ENCODE measurements around the gene SECTM1.
"Not testable (repeated sequence)": the region's sequence is repeated elsewhere in the genome, so short reads cannot be mapped to it uniquely, and the experiment has no call there.

The SECTM1 gene

DNA sequence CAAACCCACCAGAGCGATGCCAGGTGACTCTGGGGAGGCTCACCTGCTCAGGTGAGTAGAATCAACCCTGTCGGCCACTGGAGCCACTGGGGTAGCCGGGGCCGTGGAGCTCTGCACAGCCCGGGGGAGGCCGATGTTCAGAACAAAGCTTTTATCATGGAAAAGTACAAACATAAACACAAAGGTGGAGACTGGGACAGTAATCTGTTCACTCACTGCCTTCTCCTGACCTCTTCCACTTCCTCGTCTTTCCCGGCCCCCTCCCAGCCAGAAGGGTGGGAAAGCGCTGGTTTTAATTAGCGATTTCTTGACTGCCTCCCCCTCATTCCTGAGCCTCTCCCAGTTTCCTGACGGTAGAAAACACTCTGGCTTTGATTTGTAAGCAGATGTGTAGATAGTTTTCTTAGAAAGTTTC, 15.7 kb upstream of the SECTM1 start:
- DNase-seq (ENCODE audit: low read depth in 4 of 4, low spot score in 1 of 4), result no peak

DNA sequence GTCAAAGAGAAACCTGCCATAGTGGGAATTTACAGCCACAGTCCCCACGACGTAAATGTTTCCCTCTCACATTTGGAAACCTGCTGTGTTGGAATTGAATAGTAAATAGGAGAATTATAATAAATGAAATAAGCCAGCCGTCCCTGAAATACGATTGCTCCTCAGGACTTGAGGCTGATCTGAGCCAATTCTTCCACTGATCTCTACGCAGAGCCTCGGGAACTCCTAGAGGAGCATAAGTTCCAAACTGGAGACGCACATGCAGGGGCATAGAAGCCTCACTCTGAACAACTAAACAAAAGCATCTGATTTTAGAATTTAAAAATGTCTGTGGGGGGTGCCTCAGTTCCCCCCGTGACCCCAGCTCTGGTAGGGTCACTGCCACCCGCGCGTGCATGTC, 15.3 kb upstream of the SECTM1 start:
- no peak for DNase-seq (ENCODE audit: low read depth in 4 of 4, low spot score in 1 of 4)

DNA sequence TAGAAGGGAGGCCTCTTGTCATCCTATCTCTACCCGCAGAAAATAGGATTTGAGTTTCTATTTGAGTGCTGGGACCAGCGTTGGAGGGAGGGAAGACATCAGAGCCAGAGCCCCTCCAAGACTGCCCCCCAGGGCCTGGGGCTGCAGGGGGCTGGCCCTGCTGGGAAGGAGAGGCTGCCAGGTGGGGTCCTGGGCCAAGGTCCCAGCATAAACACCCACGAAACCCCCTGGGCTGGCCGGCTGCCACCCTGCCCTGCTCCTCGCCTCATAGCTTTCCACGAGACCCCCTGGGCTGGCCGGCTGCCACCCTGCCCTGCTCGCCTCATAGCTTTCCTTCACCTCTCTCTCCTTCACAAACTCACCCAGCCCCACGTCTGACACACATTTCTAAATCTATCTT, 14.9 kb upstream of the SECTM1 start:
- DNase-seq (ENCODE audit: low read depth in 4 of 4, low spot score in 1 of 4), result no peak

DNA sequence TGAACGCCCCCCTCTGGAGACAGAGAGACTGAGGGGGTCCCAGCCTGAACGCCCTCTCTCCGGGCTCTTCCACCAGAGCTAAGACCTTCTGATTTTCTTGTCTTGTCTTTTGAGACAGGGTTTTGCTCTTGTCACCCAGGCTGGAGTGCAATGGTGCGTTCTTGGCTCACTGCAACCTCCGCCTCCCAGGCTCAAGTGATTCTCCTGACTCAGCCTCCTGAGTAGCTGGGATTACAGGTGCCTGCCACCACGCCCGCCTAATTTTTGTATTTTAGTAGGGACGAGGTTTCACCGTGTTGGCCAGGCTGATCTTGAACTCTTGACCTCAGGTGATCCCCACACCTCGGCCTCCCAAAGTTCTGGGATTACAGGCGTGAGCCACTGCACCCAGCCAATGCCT, 14.4 kb upstream of the SECTM1 start:
- DNase-seq (ENCODE audit: low read depth in 4 of 4, low spot score in 1 of 4), result not testable (repeated sequence)

GRCh38 chr17:82346342-82347300, 13.1 kb upstream of the SECTM1 start:
- DNase-seq (ENCODE audit: low read depth in 4 of 4, low spot score in 1 of 4), result no peak

- no peak for DNase-seq (ENCODE audit: low read depth in 4 of 4, low spot score in 1 of 4)
Measured at GRCh38 chr17:82345151-82345976, 11.8 kb upstream of the SECTM1 start.

- DNase-seq (ENCODE audit: low read depth in 4 of 4, low spot score in 1 of 4), result no peak
Measured at GRCh38 chr17:82344175-82344907, 10.8 kb upstream of the SECTM1 start.

DNA sequence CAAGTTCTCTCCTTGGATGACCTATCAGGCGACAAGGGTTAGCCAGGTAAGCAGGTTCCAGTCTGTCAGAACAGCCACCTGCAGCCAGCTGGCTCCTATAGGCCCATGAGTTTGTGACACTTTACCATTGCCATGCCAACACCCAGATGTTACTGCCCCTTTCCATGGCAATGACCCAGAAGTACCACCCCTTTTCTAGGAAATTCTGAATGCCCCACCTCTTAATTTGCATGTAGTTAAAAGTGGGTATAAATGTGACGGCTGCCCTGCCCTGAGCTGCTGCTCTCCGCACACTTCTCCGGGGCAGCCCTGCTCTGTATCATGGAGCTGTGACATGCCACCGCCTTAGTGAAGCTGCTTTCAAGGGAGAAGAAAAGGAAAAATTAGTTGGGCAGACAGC, 10.0 kb upstream of the SECTM1 start:
- DNase-seq (ENCODE audit: low read depth in 4 of 4, low spot score in 1 of 4), result no peak

DNA sequence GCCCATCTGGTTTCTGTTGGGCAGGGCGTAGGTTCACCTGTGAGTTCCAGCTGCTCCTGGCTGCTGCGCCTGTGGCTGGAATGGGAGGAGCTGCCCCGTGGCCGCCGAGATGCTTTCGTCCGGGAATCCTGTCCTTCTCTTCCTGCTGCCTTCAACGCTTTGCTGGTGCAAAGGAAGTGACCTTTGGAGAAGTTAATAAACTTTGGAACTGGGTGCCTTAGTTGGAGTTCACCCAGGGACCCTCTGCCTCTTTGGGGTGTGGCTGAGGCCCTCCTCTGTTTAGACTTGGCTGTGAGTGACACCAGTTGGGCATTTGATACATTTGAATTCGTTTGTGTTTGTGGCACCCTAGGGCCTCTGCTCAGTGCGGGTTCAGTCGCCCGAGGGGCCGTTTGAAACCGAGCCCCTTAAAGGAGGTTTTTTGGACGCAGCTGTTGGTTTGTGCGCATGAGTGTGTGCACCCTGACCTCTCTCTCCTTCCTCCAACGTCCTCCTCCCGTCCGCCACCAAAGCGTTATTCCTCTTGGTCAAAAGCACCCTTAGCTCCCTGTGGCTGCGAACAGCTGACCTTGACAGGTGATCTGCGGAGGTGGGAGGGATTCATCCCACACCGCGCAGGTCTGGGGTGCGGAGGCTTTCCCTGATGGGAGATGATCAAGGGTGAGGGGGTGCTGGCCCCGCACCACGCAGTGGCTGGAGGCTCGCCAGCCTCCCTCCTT, 9.0 kb upstream of the SECTM1 start:
- no peak for DNase-seq (ENCODE audit: low read depth in 4 of 4, low spot score in 1 of 4)

DNA sequence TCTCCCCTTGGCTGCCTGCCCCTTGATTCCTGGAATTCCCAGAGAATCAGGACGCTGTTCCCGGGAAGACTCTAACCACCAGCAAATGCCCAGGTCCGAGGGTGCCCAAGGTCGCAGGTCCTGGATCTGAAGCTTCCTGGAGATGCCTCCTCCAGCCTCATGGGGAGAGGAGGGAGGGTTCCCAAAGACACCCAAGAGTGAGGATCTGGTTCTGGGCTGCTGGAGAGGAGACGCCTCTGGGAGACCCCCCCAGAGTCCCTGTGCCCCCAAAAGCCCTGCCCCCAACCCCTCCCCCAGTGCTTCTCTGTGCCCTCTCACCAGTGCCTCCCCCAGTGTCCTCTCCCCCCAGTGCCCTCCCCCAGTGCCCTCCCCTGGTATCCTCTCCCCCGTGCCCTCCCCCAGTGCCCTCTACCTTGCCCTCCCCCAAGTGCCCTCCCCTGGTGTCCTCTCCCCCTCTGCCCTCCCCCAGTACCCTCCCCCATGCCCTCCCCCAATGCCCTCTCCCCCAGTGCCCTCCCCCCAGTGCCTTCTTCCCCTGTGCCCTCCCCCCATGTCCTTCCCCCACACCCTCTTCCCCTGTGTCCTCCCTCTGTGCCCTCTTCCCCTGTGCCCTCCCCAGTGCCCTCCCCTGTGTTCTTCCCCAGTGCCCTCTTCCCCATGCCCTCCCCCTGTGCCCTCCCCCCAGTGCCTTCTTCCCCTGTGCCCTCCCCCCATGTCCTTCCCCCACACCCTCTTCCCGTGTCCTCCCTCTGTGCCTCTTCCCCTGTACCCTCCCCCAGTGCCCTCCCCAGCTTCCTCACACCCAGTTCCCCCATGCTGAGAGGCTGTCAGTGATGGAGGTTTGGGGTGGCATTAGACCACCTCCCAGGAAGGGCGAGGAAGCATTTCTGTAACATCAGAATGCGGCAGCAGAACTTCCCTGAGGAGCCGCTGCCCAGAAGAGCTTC, 6.3 kb upstream of the SECTM1 start:
- DNase-seq (ENCODE audit: low read depth in 4 of 4, low spot score in 1 of 4), result no peak

- no peak for DNase-seq (ENCODE audit: low read depth in 4 of 4, low spot score in 1 of 4)
Measured at GRCh38 chr17:82338858-82339633, 5.5 kb upstream of the SECTM1 start.

DNA sequence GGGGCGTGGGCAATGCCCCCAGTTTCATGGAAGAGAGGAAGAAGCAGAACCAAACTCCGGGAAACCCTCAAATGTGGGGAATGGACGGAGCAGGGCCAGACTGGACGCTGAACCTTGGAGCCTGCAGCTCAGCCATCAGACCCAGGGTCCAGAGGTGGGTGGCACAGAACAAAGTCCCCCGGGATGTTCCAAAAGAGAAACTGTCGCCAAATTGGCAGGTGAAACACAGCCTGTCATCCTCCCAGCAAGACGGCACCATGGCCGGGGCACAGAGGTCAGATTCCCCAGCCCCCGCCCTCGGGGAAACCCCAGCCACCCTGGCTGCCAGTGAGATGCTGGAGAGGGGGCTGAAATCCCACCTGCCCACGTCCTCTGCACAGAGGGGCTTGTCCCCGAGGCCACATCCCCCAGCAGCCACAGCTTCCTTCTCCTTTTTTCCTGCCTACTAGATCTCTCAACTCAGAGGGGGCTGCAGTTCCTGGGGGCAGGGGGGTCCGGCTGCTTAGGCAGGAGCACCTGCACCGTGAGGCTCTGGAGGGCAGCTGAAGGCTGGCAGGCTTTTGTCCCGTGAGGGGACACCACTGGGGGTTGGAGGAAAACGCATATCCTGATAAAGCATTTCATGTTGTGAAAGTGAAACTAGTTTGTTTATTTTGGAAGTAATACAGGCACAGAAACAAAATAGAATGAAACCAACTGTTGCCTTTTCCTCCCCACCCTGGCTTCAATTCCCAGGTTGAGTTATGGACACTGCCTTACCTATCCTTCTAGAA, 1.2 kb upstream of the SECTM1 start:
- no peak for DNase-seq (ENCODE audit: low read depth in 4 of 4, low spot score in 1 of 4)

- no peak for DNase-seq (ENCODE audit: low read depth in 4 of 4, low spot score in 1 of 4)
Measured at GRCh38 chr17:82334204-82334621, 647 bp upstream of the SECTM1 start.

GRCh38 chr17:82332669-82333278, 792 bp downstream of the SECTM1 start:
- DNase-seq (ENCODE audit: low read depth in 4 of 4, low spot score in 1 of 4), result no peak

- DNase-seq (ENCODE audit: low read depth in 4 of 4, low spot score in 1 of 4), result no peak
Measured at GRCh38 chr17:82331345-82331939, 2.1 kb downstream of the SECTM1 start.

DNA sequence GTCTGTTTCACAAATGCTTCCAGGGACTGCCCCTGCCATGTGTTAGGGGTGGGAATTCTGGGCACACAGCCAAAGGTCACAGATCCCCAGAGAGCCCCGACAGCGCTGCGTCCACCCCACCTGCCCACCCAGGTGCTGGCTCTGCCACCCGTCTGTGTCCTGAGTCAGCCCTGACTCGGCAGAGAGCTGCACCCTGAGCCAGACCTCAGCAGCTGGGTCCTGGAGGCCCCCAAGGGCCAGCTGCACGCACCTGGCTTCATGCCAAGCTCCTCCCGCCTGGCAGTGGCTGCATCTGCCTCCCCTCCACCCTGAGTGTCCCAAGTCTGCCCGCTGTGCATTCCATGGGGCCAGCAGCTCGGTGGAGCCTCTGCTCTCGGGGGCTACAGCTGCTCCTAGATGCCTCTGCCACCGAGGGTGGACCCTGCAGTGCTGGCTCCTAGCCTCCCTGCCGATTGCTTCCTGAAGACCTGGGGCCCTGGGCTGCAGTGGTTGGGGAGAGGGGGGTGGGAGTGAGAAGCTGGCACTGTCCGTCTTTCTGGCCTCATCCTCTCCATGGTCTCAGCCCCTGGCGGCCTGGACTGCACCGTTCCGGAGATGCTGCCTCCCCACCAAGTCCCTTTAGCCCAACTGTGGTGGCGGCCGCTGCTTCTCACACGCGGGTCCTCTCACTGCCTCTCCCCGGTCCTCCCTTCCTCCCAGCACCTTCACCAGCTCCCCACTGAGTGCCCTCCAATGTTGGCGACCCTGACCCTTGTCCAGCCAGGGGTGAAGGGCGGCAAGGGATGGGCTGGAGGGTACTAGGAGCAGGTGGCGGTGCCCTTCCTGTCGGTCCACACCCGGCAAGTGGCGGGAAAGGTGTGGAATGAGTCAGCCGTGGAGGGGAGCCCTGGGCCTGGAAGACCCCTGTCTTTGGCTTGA, 3.0 kb downstream of the SECTM1 start:
- no peak for DNase-seq (ENCODE audit: low read depth in 4 of 4, low spot score in 1 of 4)
